DMS53 treated with DMSO at 0.1 percent for 48 hours (cell line): ENCODE measurements around the gene CAMSAP2.

Experiments
- DNase-seq: peaks from one replicate; lab custom pipeline; 2025; ENCODE audit not compliant: unreplicated experiment; lab: John Stamatoyannopoulos, UW

CAMSAP2 gene, protein sequence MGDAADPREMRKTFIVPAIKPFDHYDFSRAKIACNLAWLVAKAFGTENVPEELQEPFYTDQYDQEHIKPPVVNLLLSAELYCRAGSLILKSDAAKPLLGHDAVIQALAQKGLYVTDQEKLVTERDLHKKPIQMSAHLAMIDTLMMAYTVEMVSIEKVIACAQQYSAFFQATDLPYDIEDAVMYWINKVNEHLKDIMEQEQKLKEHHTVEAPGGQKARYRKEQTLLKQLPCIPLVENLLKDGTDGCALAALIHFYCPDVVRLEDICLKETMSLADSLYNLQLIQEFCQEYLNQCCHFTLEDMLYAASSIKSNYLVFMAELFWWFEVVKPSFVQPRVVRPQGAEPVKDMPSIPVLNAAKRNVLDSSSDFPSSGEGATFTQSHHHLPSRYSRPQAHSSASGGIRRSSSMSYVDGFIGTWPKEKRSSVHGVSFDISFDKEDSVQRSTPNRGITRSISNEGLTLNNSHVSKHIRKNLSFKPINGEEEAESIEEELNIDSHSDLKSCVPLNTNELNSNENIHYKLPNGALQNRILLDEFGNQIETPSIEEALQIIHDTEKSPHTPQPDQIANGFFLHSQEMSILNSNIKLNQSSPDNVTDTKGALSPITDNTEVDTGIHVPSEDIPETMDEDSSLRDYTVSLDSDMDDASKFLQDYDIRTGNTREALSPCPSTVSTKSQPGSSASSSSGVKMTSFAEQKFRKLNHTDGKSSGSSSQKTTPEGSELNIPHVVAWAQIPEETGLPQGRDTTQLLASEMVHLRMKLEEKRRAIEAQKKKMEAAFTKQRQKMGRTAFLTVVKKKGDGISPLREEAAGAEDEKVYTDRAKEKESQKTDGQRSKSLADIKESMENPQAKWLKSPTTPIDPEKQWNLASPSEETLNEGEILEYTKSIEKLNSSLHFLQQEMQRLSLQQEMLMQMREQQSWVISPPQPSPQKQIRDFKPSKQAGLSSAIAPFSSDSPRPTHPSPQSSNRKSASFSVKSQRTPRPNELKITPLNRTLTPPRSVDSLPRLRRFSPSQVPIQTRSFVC (N-terminal part only)

GRCh38 chr1:200738327-200738948 lies at the start of gene CAMSAP2:
Gene CAMSAP2, plus strand, starts transcription at chr1:200738893. Its CDS starts 935 bp downstream, at chr1:200739828.
- peak; percentile 89 for DNase-seq

DNA sequence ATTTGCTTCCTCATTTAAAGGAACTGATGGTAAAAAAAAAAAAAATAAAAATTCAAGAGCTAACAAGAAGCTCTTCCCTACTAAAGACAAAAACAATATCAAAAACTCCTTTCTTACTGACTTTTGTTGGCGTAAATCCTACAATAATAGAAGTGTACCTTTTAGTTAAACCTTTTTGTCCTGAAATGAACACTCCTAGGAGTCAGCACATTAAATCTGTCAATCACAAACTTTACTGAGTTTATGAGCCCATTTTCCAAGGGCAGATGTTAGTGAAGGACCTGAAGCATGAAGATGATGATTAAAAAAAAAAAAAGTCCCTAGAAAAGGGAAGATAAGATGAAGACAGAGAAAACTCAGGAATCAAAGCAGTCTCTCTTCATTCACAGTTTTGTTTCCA lies 46.4 kb upstream of the CAMSAP2 start:
- DNase-seq = no peak

DNA sequence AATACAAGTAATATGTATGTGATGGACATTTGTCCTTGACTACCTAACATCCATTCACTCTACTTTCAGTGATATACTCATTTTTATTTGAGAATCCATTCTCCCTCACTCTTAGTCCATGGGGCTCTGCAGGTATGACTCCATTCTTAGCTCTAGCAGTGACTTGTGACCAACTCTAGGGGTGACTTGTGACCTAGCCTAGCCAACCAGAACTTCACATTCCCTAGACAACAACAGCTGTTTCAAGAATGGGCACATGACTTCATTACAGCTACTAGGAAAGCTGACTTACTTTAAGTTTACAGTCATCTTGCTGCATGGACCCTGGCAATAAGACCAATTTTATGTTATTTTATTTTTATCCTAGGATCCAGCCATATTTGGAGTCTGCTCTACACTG lies 45.4 kb upstream of the CAMSAP2 start:
- DNase-seq = no peak

- no peak for DNase-seq
Measured at GRCh38 chr1:200694738-200695137, 44.0 kb upstream of the CAMSAP2 start.

DNA sequence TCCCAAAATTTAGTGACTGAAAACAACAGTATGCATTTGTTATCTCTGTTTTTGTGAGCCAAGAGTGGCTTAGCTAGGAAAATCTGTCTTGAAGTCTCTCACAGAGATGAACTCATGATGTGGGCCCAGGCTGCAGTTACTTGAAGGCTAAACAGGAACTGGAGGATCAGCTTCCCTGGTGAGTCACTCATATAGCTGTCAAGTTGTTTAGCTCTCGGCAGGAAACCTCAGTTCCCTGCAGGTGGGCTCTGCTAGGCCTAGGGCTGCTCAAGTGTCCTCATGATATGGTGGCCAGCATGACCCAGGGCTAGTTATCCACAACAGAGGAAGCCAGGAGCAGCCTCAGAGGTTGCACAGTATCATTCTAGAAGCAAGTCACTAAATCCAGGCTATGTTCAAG lies 38.8 kb upstream of the CAMSAP2 start:
- DNase-seq = no peak

DNA sequence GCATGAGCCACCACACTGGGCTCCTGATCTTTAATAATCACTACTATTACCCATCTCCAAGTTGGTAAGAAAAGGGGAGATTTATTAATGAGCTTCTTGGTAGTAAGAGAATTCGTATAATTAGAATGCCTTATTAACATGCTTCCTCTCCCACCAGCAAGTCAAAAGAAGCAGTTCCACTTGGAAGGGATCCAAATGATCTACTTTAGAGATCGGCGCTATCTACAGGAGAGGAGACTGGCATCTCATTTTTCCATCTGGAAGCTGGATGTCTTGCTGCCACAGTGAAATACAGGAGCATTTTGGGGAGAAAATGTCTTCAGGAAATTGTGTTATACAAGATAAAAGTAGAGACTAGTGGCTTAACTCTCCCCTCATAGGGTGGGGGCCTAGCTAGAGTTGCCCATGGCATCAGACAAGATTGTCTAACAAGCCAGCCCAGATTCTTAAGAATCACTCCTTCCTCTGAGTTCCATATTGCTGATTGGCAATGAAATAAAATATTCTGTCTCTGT lies 33.6 kb upstream of the CAMSAP2 start:
- no peak for DNase-seq

GRCh38 chr1:200706111-200706814 lies 32.4 kb upstream of the CAMSAP2 start:
- DNase-seq = no peak

- DNase-seq = no peak
Measured at GRCh38 chr1:200707116-200707515, 31.6 kb upstream of the CAMSAP2 start.

GRCh38 chr1:200708161-200708560 lies 30.5 kb upstream of the CAMSAP2 start:
- DNase-seq = no peak

- no peak for DNase-seq
Measured at GRCh38 chr1:200708769-200709168, 29.9 kb upstream of the CAMSAP2 start.

GRCh38 chr1:200710166-200710565 lies 28.5 kb upstream of the CAMSAP2 start:
- DNase-seq = no peak

GRCh38 chr1:200714504-200715187 lies 24.0 kb upstream of the CAMSAP2 start:
- no peak for DNase-seq

- no peak for DNase-seq
Measured at GRCh38 chr1:200720199-200720598, 18.5 kb upstream of the CAMSAP2 start.

- DNase-seq = no peak
Measured at GRCh38 chr1:200724064-200724463, 14.6 kb upstream of the CAMSAP2 start.

- no peak for DNase-seq
Measured at GRCh38 chr1:200727257-200727656, 11.4 kb upstream of the CAMSAP2 start.

GRCh38 chr1:200729863-200730262 lies 8.8 kb upstream of the CAMSAP2 start:
- DNase-seq = no peak

GRCh38 chr1:200731654-200732332 lies 6.9 kb upstream of the CAMSAP2 start:
- DNase-seq = no peak

DNA sequence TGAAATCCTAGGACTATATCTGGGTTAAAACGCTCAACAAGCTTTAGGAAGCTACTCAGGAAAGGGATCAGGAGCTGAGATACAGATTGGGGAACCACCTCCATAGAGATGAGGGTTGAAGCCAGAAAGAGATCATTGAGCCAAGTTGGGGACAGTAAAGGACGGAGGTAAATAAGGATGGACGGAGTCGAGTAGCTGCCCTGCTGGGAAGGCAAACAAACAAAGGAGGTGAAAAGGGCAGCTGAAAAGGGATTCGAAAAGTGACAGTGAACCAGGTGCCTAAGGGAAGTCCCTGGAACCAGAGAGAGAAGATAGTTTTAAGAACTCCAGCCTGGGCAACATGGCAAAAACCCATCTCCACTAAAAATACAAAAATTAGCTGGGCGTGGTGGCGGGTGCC lies 6.3 kb upstream of the CAMSAP2 start:
- peak; percentile 50 for DNase-seq

DNA sequence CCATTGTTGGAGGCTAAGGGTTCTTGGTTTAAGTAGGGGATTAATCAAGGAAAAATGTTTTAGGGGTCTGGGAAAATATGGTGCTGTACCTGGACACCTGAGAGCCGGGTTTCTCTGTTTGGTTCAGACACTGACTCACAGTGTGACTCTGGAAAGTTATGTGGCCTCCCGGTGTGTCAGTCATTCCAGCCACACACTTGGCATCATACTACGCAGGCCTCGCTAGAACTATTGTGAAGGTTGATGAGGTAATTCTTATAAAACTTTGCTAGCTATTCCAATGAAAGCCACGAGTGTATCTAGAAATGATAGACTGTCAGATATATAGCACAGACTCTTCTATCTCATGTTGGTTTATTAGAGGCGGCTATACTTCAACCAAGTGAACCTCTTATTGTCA lies 4.8 kb upstream of the CAMSAP2 start:
- DNase-seq = no peak
